Omental fat pad (tissue), 4 donors: ENCODE measurements around the gene GOLGA1. TPM values are rescaled to one million over a fixed set of nuclear protein-coding genes. Genes with fewer than 3 reads are reported as not detected.
"Not testable (repeated sequence)": the region's sequence is repeated elsewhere in the genome, so short reads cannot be mapped to it uniquely, and the experiment has no call there.

Experiments
- ATAC-seq: fragments of 150-250 bp; one replicate; pipeline ENCODE4 v1.9.1; 2016; ENCODE audit warnings: mild to moderate bottlenecking, moderate library complexity; ENCODE audit not compliant: low FRiP score
- DNase-seq: peaks from one replicate; pipeline ENCODE4 v3.0.0-alpha.2; 2019; ENCODE audit warnings: low spot score
- total RNA-seq, 4 donors: library from RNA; depleted of rRNA; stranded (reverse); fragments of >200 nt; gene quantifications; one replicate each; pipeline ENCODE4 v1.1.0, GENCODE V29; 2016
- TF ChIP-seq, protein P1 (sequence below), 3 donors: fragments of 450-650 bp; IDR thresholded peaks; one replicate each; pipeline ENCODE4 v1.5.1; 2016 to 2017; ENCODE audit warnings: antibody characterized with exemption in 3 of 3, mild to moderate bottlenecking in 3 of 3, moderate library complexity in 2 of 3

The GOLGA1 gene
- total RNA-seq, 4 donors from 2014 or later: 13.3 to 31.5 (median 19.7) TPM

DNA sequence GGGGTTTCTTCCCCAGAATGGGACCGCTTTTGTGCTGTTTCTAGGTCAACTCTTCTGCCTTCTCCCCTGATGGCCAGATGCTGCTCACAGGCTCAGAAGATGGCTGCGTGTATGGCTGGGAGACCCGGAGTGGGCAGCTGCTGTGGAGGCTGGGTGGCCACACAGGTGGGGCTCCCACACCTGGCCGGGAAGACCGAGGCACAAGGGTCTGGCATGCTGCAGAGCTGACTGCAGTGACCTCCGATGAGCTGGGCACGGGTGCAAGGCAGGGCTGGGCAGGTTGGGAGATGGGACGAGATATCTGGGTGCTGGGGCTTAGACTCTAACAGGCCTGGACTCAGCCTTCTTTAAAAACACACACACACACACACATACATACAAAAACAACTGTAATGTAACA lies 86.7 kb downstream of the GOLGA1 start:
- TF ChIP-seq, protein P1, sequence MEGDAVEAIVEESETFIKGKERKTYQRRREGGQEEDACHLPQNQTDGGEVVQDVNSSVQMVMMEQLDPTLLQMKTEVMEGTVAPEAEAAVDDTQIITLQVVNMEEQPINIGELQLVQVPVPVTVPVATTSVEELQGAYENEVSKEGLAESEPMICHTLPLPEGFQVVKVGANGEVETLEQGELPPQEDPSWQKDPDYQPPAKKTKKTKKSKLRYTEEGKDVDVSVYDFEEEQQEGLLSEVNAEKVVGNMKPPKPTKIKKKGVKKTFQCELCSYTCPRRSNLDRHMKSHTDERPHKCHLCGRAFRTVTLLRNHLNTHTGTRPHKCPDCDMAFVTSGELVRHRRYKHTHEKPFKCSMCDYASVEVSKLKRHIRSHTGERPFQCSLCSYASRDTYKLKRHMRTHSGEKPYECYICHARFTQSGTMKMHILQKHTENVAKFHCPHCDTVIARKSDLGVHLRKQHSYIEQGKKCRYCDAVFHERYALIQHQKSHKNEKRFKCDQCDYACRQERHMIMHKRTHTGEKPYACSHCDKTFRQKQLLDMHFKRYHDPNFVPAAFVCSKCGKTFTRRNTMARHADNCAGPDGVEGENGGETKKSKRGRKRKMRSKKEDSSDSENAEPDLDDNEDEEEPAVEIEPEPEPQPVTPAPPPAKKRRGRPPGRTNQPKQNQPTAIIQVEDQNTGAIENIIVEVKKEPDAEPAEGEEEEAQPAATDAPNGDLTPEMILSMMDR (IDR thresholded peaks at IDR 0.05): no peak
- DNase-seq (no peak), ATAC-seq (no peak)

DNA sequence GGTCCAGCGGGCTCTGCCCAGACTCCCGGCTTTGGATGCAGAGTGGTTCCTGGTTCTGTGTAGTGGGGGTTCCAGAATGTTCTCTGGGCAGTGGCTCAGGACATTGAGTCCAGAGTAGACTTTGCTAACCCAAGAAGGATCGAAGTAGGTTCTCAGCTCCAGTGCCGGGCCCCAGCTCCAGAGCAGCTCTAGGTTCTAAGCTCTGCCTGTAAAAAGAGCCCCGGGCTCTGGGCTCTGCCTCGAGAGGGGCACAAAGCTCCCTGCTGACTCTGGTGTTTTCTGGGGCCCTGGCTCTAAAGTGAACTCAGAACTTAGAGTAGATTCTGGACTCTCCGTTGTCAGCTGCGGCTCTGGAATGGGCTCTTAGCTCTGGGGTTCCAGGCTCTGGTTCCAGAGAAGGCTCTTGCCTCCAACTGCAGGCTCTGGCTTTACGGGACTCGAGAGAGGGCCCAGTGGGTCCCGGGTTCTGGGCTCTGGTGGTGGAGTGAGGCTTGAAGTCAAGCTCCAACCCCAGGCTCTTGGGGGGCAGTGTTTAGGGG lies 87.2 kb downstream of the GOLGA1 start:
- no peak for DNase-seq

DNA sequence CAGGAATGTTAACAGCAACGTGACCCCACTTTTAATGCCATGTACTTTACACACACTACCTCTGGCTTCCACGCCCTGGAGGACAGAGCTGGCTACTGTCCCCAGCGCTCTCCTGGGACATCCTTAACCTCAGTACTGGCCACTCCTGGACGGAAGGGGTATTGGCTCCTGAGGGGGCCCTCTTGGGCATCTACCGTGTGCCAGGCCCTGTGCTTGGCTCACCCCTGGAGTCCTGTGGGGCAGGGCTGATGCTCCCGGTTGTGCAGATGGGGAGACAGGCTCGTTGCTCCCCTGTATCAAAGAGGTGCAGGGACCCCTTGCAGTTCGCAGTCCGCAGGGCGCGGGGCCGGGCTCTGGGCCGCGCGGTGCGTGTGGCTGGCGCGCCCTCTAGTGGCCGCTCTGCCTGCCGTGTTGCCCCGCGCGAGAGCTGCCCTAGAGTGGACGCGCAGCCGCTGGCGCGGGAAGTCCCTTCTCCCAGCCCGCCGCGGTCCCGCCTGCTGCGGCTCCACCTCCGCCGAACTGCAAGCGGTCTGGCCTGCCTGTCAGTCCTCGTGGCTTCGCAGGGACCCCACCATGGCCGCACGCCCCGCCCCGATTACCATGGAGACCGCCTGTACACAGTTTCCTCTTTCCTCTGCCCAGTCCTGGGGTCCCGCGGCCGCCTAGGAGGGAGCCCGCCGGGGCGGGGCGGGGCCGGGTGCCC lies 87.9 kb downstream of the GOLGA1 start, which contains the start of gene WDR38:
Gene WDR38, plus strand, starts transcription at position 632 of the 703 bp plus-strand sequence. CDS start 72 bp downstream, outside the sequence.
- TF ChIP-seq, protein P1 (IDR thresholded peaks at IDR 0.05): peak in 2 of 3 donors; percentile 70 to 91
- peak; percentile 86 for ATAC-seq
- DNase-seq: peak; percentile 58

More for the DNA sequence above, 87.2 kb downstream of the GOLGA1 start:
- ATAC-seq: peak; percentile 11
- TF ChIP-seq, protein P1 (IDR thresholded peaks at IDR 0.05): no peak

DNA sequence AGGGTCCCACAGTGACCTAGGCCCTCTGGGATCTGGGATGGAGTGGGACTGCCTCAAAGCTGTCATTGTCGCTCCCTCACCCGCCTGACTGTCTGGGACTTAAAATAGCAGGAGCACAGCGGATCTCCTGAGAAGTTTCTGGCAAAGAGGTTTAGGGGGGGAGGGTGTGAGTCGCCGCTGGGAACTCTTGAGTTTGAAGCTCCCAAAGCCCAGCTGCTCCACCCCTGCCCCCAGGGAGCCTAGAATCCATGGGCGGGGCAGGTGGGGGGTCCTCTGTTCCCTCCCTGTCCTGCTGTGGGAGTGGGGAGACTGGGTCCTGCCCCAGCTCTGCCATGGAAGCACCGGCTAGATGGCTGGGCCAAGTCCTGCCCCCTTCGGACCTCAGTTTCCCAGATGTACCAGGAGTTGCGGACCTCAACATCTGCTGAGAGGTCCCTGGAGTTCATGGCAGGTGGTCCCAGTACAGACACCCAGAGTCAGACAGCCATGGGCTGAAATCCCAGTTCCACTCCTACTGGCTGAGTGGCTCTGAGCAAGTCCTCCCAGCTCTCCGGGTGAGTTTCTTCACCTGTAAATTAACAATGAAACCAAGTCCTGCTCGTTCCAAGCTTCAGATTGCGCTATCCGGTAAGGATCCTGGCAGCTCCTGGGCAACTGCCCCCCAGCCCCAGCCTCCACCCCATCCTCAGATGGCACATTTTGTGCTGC lies 88.6 kb downstream of the GOLGA1 start:
- no peak for ATAC-seq
- DNase-seq: no peak
- TF ChIP-seq, protein P1 (IDR thresholded peaks at IDR 0.05): no peak

DNA sequence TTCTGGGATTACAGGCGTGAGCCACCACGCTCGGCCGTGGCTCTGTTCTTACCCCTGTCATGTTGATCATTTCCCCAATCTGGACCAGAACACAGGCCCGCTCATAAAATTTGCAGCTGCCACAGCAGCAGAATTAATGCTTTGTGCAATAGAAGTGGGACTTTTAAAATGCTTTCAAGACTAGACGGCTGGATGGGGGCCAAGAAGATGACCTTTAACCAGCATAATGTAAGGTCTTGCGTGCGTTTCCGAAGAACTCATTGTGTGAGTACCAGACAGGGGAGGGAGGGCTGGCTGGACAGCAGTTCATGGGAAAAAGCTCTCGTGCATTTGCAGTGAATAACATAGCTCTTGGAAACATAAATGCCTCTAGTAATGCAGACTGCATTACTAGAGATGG lies 91.1 kb downstream of the GOLGA1 start:
- TF ChIP-seq, protein P1 (IDR thresholded peaks at IDR 0.05): no peak
- ATAC-seq (no peak), DNase-seq (no peak)

DNA sequence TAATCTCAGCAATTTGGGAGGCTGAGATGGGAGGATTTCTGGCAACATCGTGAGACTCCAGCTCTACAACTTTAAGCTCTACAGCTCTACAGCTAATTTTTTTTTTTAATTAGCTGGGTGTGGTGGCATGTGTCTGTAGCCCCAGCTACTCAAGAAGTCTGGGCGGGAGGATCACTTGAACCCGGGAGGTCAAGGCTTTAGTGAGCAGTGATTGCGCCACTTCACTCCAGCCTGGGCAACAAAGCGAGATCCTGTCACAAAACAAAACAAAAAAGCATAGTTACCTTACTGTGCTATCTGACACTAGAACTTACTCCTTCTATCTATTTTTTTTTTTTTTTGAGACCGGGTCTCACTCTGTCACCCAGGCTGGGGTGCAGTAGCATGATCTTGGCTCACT lies 93.9 kb downstream of the GOLGA1 start:
- no peak for ATAC-seq
- TF ChIP-seq, protein P1 (IDR thresholded peaks at IDR 0.05): no peak
- DNase-seq: no peak

DNA sequence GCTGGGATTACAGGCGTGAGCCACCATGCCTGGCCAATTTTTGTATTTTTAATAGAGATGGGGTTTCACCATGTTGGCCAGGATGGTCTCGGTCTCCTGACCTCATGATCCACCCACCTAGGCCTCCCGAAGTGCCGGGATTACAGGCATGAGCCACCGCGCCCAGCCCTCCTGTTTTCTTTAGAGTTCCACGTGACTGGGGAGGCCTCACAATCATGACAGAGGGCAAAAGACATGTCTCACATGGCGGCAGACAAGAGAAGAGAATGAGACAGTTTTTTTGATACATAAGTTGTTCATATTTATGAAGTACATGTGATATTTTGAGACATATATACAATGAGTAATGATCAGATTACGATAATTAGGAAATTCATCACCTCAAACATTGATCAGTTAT lies 94.4 kb downstream of the GOLGA1 start:
- DNase-seq, ATAC-seq: not testable (repeated sequence)
